Measurements from ENCODE around the gene GNL3L. TPM values are rescaled to one million over a fixed set of nuclear protein-coding genes. Genes with fewer than 3 reads are reported as not detected.

GNL3L gene
- total RNA-seq, 4 donors from 2014 or later = 8.5 to 39.6 (median 34.5) TPM

DNA sequence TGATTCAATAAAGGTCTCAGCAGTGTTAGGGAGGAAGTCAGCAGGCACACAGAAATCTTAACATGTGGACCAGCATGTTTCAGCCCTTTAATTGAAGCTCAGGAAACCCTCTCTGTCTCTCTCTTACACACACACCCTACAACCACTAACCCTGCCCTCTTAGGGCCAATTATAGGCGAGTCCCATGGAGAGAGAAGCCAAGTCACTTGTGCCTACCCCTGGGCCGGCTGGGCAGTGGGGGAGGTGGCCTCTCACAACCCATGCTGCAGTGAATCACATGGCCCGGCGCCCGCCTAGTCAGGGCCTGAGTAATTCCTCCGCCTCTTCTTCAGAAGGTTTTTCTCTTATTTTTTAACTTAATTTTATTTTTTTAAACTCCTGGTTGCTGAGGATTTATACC, 37.7 kb upstream of the GNL3L start:
- no peak for TF ChIP-seq POLR2A (IDR thresholded peaks at IDR 0.05)
- TF ChIP-seq, protein P1, sequence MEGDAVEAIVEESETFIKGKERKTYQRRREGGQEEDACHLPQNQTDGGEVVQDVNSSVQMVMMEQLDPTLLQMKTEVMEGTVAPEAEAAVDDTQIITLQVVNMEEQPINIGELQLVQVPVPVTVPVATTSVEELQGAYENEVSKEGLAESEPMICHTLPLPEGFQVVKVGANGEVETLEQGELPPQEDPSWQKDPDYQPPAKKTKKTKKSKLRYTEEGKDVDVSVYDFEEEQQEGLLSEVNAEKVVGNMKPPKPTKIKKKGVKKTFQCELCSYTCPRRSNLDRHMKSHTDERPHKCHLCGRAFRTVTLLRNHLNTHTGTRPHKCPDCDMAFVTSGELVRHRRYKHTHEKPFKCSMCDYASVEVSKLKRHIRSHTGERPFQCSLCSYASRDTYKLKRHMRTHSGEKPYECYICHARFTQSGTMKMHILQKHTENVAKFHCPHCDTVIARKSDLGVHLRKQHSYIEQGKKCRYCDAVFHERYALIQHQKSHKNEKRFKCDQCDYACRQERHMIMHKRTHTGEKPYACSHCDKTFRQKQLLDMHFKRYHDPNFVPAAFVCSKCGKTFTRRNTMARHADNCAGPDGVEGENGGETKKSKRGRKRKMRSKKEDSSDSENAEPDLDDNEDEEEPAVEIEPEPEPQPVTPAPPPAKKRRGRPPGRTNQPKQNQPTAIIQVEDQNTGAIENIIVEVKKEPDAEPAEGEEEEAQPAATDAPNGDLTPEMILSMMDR (IDR thresholded peaks at IDR 0.05) = no peak
- H3K4me1 ChIP-seq = no peaks in the 10 kb centered on the region
- H3K27ac ChIP-seq = peak overlapping the region; percentile 43 to 54
- H3K4me3 ChIP-seq = no peak overlapping the region
- peak; percentile 31 to 39 for DNase-seq
- no peaks in the 10 kb centered on the region for H3K9me3 ChIP-seq
- intact Hi-C loops (cut with DNase I; ENCODE audit: low total_unique reads) = no loop called here
- H3K27me3 ChIP-seq = no peaks in the 10 kb centered on the region
- H3K36me3 ChIP-seq = no peaks in the 10 kb centered on the region

DNA sequence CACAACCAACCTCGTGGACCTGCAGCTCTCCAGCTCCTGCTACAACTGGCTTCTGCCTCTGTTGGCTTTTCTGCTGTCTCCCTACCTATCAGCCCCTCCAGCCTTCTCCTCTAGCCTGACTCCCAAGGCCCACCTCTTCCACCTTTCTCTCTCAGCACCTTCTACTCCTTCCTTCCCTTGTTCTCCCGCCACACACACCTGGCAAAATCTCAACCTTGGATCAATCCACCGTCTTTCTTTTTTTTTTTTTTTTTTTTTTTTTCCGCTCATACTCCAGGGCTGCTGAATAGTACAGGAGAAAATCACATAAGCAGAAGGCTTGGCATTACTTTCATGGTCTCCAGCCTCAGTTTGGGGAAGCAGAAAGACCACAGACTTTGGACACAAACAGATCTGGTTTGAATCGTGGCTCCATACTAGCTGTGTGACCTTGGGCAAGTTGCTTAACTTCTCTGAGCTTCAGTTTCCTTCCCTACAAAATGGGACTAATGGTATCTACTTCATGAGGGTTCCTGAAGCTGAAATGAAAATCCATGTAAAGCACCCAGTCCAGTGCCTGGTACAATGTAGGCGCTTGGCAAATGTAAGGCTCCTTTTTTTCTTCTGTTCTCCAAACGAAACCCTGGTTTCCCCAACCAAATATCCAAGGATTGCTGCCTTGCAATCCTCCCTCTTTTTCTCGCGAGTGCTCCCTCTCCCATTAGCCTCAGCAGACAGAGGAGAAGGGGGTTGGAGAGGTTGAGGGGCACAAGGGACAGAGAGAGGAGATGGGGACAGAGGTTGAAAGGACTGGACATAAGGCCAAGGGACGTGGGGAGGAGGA, 35.6 kb upstream of the GNL3L start:
- peak overlapping the region; percentile 46 to 53 for H3K4me3 ChIP-seq
- H3K27me3 ChIP-seq = no peaks in the 10 kb centered on the region
- no peaks in the 10 kb centered on the region for H3K36me3 ChIP-seq
- H3K27ac ChIP-seq = peak overlapping the region; percentile 82 to 88
- no peaks in the 10 kb centered on the region for H3K4me1 ChIP-seq
- DNase-seq = no peak
- H3K9me3 ChIP-seq = no peaks in the 10 kb centered on the region
- intact Hi-C loops (cut with DNase I; ENCODE audit: low total_unique reads) = no loop called here
- TF ChIP-seq, protein P1 (IDR thresholded peaks at IDR 0.05) = no peak
- TF ChIP-seq POLR2A (IDR thresholded peaks at IDR 0.05) = no peak

DNA sequence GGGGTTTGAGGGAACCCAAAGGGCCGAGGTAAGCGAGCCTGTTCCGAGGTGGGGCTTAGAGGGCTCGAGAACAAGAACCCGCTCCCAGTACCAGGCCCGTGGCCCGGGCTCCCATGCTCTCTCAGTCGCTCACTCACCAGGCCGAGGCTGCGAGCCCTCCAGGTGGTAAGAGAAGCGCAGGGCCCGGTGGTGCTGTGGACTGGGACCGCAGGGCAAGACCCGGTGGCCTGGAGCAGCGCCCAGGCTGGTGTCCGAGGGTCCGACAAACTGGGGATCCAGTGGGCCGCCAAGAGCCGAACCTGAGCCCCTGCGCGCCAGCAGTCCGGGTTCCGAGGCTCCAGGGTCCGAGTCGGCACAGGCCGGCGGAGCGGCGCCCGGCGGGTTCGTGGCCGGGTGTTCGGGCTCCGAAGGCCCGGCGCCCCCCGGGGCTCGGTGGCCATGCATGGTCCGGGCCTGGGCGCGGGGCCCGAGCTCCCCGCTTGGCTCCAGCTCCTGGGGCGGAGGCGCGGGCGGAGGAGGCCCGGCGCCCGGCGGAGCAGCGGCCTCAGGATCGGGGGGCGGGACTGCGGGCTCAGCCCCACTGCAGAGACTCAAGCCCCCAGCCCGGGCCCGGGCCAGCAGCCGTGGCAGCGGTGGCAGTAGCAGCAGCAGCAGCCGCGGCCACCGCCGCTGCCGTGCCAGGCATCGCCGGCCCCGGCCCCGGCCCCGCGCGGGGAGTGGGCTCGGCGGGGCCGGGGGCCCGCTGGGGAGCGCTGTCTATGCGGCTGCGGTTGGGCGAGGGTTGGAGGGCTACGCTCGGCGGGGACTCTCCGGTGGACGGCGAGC, 34.8 kb upstream of the GNL3L start:
- DNase-seq = peak in 1 of 2 donors; percentile 33
- peak overlapping the region; percentile 82 to 88 for H3K27ac ChIP-seq
- H3K4me3 ChIP-seq = peak overlapping the region; percentile 46 to 53
- no peaks in the 10 kb centered on the region for H3K36me3 ChIP-seq
- intact Hi-C loops (cut with DNase I; ENCODE audit: low total_unique reads) = no loop called here
- TF ChIP-seq, protein P1 (IDR thresholded peaks at IDR 0.05) = no peak
- TF ChIP-seq POLR2A (IDR thresholded peaks at IDR 0.05) = no peak
- H3K9me3 ChIP-seq = no peaks in the 10 kb centered on the region
- H3K27me3 ChIP-seq = no peaks in the 10 kb centered on the region
- H3K4me1 ChIP-seq = no peaks in the 10 kb centered on the region

DNA sequence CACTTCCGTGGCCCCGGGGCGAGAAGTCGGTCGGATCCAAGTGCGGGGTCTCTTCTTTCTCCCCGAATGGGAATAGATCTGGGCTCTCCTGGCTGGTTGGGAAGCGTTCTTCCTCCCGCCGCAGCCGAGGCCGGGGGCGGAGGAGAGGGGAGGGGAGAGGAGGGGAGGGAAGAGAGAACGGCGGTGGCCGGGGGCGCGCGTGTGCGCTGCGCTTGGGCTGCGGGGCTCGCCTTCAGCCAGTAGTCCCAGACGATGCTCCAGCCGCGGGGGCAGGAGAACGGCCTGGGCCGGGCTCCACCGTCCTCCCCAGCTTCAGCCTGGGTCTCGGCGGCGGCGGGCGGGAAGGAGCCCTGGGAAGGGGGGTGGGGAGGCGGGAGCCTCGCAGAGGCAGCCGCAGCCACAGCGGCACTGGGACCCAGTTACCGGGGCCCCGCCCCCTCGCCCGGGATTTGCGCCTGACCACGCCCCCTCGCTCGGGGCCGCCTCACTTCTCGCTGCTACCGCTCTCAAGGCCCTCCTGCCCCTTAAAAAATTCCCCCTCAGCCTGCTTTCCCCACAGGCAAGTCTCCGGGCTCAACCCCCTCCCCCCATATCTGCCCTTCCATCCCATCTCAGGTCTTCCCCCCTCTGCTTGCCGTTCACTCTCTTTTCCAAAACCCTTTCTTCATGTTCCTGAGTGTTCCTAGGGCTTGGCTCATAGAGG, 34.1 kb upstream of the GNL3L start, which contains the start of gene FGD1:
Gene FGD1 (minus strand): TSS at position 421 of the 703 bp plus-strand sequence. CDS start 802 bp downstream, outside the sequence.
- peak within 1 kb of the TSS; percentile 46 to 53 for H3K4me3 ChIP-seq
- no peaks in the 10 kb centered on the region for H3K9me3 ChIP-seq
- H3K27me3 ChIP-seq = no peaks in the 10 kb centered on the region
- H3K4me1 ChIP-seq = no peaks in the 10 kb centered on the region
- no peaks in the 10 kb centered on the region for H3K36me3 ChIP-seq
- TF ChIP-seq, protein P1 (IDR thresholded peaks at IDR 0.05) = no peak
- no peak for TF ChIP-seq POLR2A (IDR thresholded peaks at IDR 0.05)
- intact Hi-C loops (cut with DNase I; ENCODE audit: low total_unique reads) = no loop called here
- peak within 1 kb of the TSS; percentile 82 to 88 for H3K27ac ChIP-seq
- DNase-seq = peak; percentile 72 to 79

Data from uterus (tissue), 4 donors.